Stimulated activated naive CD4-positive, alpha-beta T cell (primary cell): Measurements from ENCODE around the gene PPP2CA.
"Not testable (repeated sequence)": the region's sequence is repeated elsewhere in the genome, so short reads cannot be mapped to it uniquely, and the experiment has no call there.

Source experiments
- DNase-seq, 6 experiments: peaks; one replicate each; lab custom pipeline; 2025; lab: John Stamatoyannopoulos, UW

The PPP2CA gene

GRCh38 chr5:134225780-134226440 lies at the start of gene PPP2CA:
TSS of gene PPP2CA (minus strand) at chr5:134226073. CDS start at chr5:134225861, 212 bp downstream.
- DNase-seq: peak; percentile 99

- no peak for DNase-seq
These were observed 47.9 kb upstream of the PPP2CA start for GRCh38 chr5:134273642-134274395.

- DNase-seq: no peak
These were observed 45.2 kb upstream of the PPP2CA start for GRCh38 chr5:134271059-134271458.

GRCh38 chr5:134268919-134269318 lies 43.0 kb upstream of the PPP2CA start:
- no peak for DNase-seq

- DNase-seq: no peak
These were observed 42.2 kb upstream of the PPP2CA start for GRCh38 chr5:134268019-134268601.

GRCh38 chr5:134267366-134268018 lies 41.6 kb upstream of the PPP2CA start:
- no peak for DNase-seq

- no peak for DNase-seq
These were observed 37.9 kb upstream of the PPP2CA start for GRCh38 chr5:134263801-134264200.

GRCh38 chr5:134262629-134263028 lies 36.8 kb upstream of the PPP2CA start:
- not testable (repeated sequence) for DNase-seq

GRCh38 chr5:134258896-134259295 lies 33.0 kb upstream of the PPP2CA start:
- DNase-seq: no peak

GRCh38 chr5:134257176-134257575 lies 31.3 kb upstream of the PPP2CA start:
- DNase-seq: no peak

GRCh38 chr5:134255418-134256150 lies 29.7 kb upstream of the PPP2CA start:
- no peak for DNase-seq

GRCh38 chr5:134253368-134254153 lies 27.7 kb upstream of the PPP2CA start:
- not testable (repeated sequence) for DNase-seq

GRCh38 chr5:134252671-134253070 lies 26.8 kb upstream of the PPP2CA start:
- no peak for DNase-seq

- DNase-seq: no peak
These were observed 25.1 kb upstream of the PPP2CA start for GRCh38 chr5:134250949-134251348.

GRCh38 chr5:134249469-134250379 lies 23.9 kb upstream of the PPP2CA start:
- no peak for DNase-seq

- DNase-seq: no peak
These were observed 22.4 kb upstream of the PPP2CA start for GRCh38 chr5:134248256-134248655.

- DNase-seq: no peak
These were observed 21.8 kb upstream of the PPP2CA start for GRCh38 chr5:134247428-134248224.

GRCh38 chr5:134246771-134247427 lies 21.0 kb upstream of the PPP2CA start:
- no peak for DNase-seq

GRCh38 chr5:134245692-134246091 lies 19.8 kb upstream of the PPP2CA start:
- DNase-seq: no peak
